H4 (cell line): ENCODE measurements around the gene ARMC5. TPM values are rescaled to one million over a fixed set of nuclear protein-coding genes. Genes with fewer than 3 reads are reported as not detected.

Experiments
- DNase-seq: peaks from one replicate; pipeline ENCODE4 v3.0.0-alpha.2; 2015; ENCODE audit warnings: low spot score
- total RNA-seq: library from RNA; depleted of rRNA; stranded (reverse); fragments of >200 nt; shearing (Covaris generic); gene quantifications from 2 replicates; pipeline ENCODE4 v1.2.3, GENCODE V29; 2014

ARMC5 gene
- total RNA-seq, 1 experiment from 2014 or later, result 5.5 TPM

DNA sequence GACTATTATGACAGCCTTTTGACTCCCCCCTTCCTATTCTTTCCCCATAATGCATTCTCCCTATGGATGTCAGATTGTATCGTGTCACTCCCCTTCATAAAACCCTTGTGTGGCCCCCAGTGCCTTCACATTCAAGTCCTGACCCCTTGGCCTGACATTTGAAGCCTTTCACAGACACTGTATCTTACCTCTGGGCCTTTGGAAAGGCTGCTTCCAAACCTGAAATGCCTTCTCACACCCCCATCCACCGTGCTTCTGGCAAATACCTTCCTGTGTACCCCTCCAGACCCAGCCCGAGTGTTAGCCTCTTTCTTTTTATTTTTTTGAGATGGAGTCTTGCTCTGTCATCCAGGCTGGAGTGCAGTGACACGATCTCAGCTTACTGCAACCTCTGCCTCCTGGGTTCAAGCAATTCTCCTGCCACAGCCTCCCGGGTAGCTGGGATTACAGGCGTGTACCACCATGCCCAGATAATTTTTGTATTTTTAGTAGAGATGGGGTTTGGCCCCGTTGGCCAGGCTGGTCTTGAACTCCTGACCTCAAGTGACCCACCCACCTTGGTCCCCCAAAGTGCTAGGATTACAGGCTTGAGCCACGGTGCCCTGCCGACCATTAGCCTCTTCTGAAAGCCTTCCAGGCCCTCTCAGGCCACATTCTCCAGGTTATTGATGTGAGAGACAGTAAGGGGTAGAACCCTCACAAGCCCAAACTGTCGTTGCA lies 2.1 kb downstream of the ARMC5 start:
- DNase-seq, result no peak

DNA sequence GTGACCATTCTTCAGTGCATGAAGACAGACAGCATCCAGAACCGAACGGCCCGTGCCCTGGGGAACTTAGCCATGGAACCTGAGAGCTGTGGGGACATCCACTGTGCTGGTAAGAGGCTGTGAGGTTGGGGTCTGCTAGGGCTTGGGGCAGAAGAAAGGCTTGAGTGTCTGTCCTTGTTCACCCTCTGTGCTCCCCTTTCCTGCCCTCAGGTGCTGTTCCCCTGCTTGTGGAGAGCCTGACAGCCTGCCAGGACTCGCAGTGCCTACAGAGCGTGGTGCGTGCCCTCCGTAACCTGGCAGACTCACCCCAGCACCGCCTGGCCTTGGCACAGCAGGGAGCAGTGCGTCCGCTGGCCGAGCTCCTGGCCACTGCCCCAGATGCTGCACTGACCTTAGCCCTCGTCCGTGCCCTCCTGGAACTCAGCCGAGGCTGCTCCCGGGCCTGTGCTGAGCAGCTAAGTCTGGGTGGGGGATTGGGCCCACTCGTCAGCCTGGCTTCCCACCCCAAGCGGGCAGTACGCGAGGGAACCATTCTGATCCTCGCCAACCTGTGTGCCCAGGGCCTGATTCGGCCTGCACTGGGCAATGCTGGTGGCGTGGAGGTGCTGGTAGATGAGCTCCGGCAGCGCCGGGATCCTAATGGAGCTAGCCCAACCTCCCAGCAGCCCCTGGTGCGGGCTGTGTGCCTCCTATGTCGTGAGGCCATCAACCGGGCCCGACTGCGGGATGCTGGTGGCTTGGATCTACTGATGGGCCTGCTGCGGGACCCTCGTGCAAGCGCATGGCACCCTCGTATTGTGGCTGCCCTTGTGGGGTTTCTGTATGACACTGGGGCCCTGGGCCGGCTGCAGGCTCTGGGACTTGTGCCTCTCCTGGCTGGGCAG lies 2.9 kb downstream of the ARMC5 start:
- no peak for DNase-seq

DNA sequence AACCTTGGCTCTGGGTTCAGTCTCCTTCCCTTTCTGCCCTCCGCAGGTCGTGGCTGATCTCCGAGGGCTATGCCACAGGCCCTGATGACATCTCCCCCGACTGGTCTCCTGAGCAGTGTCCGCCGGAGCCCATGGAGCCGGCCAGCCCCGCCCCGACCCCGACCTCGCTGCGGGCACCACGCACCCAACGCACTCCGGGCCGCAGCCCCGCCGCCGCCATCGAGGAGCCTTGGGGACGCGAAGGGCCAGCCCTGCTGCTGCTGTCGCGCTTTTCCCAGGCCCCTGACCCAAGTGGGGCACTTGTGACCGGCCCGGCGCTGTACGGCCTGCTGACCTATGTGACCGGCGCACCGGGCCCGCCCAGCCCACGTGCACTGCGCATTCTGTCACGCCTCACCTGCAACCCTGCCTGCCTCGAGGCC lies 5.1 kb downstream of the ARMC5 start:
- DNase-seq, result no peak

DNA sequence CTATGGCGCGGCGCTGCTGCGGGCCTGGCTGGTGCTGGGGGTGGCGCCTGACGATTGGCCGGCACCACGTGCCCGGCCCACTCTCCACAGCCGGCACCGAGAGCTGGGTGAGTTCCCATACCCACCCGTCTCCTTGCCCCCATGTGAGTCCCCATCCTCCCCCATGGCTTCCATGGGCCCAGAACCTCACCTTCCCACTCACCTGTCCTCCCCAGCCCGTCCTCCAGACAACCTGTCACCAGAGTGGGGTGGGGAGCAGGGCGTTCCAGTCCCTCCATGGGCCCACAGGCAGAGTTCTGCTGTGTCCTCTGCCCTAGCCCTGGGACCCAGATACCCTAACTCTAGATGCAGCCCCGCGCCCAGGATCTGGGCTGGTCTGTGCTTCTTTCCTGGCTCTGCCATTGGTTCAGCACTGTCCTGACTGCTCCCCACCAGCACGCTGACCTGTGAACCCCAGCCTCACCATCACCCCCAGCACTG lies 5.5 kb downstream of the ARMC5 start:
- DNase-seq, result no peak

DNA sequence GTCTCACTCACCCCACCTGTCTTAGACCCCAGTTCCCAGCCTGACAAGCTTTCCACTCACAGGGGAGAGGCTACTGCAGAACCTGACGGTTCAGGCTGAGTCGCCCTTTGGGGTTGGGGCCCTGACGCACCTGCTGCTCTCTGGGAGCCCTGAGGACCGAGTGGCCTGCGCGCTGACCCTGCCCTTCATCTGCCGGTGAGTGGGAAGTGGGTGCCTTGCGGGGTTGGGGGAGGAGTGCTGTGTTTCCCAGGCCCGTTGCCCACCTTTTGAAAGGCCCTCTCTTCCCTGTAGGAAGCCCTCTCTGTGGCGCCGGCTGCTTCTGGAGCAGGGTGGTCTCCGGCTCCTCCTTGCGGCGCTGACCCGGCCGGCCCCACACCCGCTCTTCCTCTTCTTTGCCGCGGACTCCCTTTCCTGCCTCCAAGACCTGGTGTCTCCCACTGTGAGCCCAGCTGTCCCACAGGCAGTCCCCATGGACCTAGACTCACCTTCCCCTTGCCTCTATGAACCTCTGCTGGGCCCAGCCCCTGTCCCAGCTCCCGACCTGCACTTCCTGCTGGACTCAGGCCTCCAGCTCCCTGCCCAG lies 6.6 kb downstream of the ARMC5 start:
- DNase-seq, result no peak

DNA sequence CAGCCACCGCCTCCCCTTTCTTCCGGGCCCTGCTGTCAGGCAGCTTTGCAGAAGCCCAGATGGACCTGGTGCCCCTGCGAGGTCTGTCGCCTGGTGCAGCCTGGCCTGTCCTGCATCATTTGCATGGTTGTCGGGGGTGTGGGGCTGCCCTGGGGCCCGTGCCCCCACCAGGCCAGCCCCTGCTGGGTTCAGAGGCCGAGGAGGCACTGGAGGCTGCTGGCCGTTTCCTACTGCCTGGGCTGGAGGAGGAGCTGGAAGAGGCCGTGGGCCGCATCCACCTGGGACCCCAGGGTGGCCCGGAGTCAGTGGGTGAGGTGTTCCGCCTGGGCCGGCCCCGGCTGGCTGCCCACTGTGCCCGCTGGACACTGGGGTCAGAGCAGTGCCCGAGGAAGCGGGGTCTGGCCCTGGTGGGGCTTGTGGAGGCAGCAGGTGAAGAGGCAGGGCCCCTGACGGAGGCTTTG lies 7.1 kb downstream of the ARMC5 start:
- no peak for DNase-seq

DNA sequence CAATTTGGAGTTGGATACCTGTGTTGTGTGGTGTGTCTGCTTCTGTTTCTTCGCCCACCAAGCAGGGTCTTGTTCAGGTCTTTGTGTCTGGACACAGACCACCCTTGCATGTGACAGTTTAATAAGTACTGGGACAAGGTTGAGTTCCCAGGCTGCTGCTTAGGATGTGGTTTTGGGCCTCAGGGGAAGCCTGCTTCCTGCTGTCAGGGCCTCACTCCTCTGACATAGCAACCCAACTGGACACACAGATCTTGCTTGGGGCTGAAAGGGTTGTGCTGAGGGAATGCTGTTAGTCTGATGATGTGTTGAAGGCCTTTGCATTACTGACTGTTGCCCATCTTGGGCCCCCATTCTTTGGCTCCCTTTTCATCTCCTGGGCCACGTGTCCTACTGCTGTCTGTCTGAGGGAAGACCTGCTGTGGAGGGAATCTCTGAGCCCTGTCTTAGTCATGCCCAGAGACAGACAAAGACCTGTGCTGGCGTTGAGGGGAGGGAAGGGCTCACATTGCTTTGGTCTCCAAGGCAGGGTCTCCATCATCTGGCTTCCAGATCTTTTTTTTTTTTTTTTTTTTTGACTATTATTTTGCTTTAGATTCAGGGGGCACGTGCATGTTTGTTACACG lies 8.0 kb downstream of the ARMC5 start:
- DNase-seq, result no peak

DNA sequence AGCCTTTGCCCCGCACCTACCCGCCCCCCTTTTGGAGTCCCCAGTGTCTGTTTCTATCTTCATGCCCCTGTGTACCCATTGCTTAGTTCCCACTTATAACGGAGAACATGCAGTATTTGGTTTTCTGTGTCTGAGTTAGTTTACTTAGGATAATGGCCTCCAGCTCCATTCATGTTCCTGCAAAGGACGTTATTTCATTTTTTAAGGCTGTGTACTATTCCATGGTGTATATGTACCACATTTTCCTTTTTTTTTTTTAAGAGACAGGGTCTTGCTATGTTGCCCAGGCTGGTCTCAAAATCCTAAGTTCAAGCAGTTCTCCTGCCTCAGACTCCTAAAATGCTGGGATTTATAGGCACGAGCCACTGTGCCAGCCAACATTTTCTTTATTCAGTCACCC lies 8.6 kb downstream of the ARMC5 start:
- no peak for DNase-seq

DNA sequence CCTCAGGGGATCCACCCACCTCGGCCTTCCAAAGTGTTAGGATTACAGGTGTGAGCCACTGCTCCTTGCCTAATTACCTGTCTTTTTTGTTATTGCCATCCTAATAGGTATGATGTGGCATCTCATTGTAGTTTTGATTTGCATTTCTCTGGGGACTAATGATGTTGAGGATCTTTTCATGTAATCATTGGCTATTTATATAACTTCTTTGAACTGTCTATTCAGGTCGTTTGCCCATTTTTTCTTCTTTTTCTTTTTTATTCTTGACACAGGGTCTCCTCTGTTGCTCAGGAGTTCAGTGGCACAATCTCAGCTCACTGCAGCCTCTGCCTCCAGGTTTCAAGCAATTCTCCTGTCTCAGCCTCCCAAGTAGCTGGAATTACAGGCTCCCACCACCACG lies 11.3 kb downstream of the ARMC5 start:
- DNase-seq, result no peak

DNA sequence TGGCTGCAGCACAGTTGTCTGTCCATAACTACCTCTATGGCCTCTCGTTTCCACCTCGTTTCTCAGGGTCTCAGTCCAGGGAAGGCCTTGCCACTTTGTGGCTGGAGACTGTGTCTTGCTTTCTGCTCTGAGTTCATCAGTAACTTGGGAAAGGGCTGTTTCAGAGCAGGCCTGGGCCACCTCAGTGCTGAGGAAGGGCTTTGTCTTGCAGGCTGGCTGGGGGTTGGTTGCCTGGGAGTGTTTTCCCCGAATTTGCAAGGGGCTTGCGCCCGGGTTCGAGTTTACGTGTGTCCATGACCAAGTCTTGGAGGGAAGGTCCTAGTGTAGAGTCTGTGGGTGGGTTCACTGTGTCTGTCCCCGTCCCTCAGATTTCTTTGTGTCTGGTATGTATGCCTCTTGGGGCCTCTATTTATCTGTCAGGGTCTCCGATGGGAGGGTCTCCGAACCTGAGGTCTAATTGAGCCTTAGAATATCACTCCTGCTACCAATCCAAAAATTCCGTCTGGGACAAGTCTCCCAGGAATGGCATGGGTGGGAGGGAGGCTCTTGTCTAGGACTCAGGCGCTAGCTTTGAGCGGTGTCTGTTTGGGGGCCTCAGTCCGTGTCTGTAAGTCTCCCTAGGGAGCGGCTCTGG lies 12.1 kb downstream of the ARMC5 start:
- no peak for DNase-seq

DNA sequence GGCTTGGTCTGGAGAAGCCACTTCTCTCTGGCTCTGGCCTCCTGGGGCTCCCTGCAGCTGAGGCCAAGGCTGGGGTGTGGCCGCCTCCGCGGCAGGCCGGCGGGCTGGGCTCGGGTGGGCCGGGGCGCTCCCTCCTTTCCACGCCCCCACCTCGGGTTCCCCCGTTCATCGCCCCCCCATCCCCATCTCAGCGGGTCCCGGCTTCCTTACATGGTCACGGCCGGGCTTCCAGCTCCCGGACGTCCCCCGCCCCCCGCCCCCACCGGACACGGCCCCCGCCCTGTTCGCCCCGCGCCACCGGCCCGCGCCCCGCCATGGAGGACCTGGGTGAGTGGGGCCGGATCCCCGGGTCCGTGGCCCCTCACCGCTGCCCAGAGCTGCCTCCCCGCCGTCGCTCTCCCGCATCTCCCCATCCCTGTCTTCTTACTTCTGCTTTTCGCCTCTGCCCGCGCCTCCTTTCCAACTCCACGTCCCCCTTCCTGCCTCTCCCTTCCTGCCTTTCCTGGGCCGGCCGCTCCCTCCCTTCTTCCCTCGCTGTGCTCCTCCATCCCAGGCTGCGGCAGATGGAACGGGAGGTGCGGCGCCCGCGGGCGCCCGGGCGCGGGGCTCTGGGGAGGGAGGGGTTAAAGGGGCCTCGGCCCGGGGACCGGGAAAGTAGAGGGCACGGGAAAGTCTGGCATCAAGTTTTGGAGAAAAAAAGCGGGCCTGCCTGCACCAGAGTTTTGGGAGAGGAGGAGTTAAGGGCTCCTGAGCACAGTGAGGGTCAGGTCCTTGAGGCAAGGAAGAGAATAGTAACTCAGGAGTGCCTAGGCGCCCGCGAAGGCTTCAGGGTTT lies 12.8 kb downstream of the ARMC5 start, which contains the start of gene TGFB1I1:
TSS of gene TGFB1I1 (plus strand) at position 278 of the 834 bp plus-strand sequence. CDS start at position 315, 37 bp downstream.
- peak; percentile 45 for DNase-seq

DNA sequence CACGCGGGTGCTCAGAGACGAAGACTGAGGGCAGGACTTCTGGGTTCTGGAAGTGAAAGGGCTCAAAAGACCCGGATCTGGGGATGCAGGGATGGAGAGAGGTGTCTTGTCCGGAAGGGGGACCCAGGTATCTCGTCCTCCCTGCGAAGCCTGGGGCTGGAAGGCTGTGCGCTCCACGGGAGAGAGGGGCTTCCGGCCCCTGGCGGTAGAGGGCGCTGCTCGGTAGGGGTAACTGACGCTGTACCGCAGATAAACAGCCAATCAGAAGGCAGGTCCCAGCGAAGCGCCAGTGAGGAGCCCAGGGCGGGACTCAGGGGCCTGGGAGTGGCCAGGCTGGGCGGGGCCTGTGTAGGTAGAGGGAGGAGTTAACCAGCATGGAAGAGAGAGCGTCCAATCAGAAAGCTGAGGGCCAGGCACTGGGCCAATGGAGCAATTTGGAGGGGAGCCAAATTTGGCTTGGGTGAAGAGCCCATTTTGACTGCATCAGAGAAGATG lies 13.5 kb downstream of the ARMC5 start:
- DNase-seq, result peak; percentile 58

DNA sequence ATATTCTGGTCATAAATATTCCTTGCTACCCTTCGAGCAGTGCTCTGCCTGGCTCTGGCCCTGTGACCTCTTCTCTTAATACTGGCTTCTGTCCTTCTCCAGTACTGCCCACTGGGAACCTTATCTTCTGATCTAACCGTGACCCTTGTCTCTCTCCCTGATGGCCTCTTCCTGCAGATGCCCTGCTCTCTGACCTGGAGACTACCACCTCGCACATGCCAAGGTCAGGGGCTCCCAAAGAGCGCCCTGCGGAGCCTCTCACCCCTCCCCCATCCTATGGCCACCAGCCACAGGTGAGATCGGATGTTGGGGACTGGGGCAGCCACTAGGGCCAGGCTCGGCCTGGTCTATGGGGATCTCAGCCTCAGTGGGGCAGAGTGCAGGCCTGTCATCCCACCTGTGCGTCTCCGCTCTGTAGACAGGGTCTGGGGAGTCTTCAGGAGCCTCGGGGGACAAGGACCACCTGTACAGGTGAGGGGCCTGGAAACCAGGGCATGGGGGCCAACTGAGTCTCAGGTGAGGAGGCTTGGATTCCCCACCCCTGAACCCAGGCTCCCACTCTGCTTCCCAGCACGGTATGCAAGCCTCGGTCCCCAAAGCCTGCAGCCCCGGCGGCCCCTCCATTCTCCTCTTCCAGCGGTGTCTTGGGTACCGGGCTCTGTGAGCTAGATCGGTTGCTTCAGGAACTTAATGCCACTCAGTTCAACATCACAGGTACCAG lies 14.1 kb downstream of the ARMC5 start:
- no peak for DNase-seq

DNA sequence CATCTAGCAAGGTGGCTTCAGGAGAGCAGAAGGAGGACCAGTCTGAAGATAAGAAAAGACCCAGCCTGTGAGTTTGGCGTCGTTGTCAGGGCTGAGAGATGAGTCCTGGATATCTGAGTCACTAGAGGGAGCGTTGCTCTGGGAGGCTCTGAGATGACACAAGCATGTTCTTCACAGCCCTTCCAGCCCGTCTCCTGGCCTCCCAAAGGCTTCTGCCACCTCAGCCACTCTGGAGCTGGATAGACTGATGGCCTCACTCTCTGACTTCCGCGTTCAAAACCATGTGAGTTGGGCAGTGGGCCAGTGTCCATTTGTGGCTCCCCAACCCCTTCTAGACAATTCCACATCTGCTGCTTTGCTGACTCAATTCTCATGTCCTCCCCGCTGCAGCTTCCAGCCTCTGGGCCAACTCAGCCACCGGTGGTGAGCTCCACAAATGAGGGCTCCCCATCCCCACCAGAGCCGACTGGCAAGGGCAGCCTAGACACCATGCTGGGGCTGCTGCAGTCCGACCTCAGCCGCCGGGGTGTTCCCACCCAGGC lies 14.9 kb downstream of the ARMC5 start:
- no peak for DNase-seq

DNA sequence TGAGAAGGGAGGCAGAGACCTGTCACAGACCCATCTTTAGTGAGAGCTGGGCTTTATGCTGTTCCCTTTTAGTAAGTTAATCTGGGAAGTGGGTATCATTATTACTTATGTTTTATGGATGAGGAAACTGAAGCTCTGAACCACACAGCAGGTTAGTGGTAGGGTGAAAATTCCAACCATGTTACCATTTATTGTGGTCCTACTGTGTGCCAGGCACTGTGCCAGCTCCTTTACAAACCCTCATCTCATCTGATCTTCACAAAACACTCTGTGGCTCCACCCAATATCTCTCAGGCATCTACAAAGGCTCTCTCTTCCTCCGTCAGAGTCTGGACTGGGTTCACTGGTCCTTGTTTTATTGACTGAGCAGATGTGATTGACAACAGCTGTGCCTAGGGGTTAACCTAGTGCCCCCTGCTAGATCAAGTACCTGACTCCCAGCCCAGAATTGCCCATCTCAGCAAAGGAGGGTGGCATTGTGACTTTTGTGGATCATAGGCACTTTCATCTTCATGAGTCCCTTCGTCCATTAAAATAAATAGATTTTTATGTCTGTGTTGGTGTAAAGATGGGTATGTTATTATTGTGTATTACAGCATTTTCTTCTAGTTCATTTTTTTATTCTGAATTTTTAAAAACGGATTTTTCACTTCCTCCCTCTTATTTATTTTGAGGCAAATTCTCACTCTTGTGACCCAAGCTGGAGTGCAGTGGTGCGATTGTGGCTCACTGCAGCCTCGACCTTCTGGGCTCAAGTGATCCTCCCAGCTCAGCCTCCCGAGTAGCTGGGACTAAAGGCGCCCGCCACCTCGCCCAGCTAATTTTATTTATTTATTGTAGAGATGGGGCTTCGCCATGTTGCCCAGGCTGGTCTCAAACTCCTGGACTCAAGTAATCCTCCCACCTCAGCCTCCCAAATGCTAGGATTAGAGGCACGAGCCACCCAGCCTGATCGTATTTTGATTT lies 15.8 kb downstream of the ARMC5 start:
- DNase-seq, result no peak

DNA sequence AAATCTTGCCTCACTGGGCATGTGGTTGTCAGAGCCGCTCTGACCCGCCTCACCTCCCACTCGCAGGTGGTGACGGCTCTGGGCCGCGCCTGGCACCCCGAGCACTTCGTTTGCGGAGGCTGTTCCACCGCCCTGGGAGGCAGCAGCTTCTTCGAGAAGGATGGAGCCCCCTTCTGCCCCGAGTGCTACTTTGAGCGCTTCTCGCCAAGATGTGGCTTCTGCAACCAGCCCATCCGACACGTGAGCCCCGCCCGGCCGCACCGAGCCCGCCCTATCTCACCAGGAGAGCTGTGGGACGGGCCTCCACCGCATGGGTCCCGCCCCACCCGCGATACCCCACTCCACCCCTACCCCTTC lies 16.6 kb downstream of the ARMC5 start:
- DNase-seq, result no peak

DNA sequence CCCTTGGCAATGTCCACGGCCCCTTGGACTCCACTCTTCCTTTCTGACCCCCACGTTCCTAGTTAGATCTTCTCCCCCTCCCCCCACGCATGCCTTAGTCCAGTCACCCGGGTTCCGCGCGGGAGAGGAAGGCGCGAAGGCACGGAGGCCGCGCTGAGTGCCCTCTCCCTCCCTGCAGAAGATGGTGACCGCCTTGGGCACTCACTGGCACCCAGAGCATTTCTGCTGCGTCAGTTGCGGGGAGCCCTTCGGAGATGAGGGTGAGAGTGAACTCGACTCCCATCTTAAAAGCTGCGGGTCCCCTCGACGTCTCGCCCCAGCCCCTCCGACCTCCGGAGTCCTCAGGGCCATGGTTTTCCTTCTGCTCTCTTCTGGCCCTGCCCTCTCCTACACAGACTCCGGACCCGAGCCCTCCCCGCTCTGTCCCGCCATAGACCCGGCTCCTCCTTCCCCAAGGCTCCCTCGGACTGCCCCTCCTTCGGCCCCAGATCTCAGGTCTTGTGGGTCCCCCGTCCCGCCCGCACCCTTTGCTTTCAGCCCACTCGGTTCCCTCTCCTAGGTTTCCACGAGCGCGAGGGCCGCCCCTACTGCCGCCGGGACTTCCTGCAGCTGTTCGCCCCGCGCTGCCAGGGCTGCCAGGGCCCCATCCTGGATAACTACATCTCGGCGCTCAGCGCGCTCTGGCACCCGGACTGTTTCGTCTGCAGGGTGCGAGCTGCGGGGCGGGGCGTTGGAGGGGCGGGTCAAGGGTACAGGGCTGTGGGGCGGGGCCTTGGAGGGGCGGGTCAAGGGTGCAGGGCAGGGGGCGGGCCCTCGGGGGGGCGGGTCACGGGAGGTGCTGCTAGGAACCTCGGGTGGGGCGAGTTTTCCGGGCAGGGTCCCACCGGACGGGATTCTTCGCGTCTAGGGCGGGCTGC lies 17.3 kb downstream of the ARMC5 start:
- DNase-seq, result no peak
